IMR-90 (cell line): ENCODE measurements around the gene FUT9. TPM values are rescaled to one million over a fixed set of nuclear protein-coding genes. Genes with fewer than 3 reads are reported as not detected.

ENCODE experiments used
- ATAC-seq: fragments of 200-7000 bp; cut with Tn5 transposase; 2 replicates; pipeline ENCODE4 v1.9.1; 2020; ENCODE audit warnings: low read depth, mild to moderate bottlenecking, moderate library complexity
- BruUV-seq: library from RNA; stranded (reverse); fragments of 400-500 nt; replicated peaks from 2 replicates; lab custom pipeline; 2021; lab: Mats Ljungman, UMichigan
- CTCF ChIA-PET: fragments of 300-600 bp; formaldehyde crosslinking; extraction: SDS; loops from one replicate; lab custom pipeline; 2021; ENCODE audit warnings: antibody characterized with exemption; lab: Yijun Ruan, JAX
- POLR2A ChIA-PET: fragments of 300-600 bp; sonication (Branson Sonifier 250); formaldehyde crosslinking; loops from one replicate; lab custom pipeline; 2022; ENCODE audit warnings: antibody characterized with exemption; ENCODE audit not compliant: unreplicated experiment; lab: Charles Lee
- DNase-seq: peaks from one replicate; pipeline ENCODE4 v3.0.0; 2013
- H2AFZ ChIP-seq: replicated peaks from 2 replicates; pipeline ENCODE3; 2013; ENCODE audit warnings: low read length, mild to moderate bottlenecking; ENCODE audit not compliant: poor library complexity
- H2AK5ac ChIP-seq: 2 replicates; pipeline ENCODE4 v1.6.1; 2013; ENCODE audit warnings: low read depth, low read length, inconsistent platforms
- H2AK9ac ChIP-seq: replicated peaks from 2 replicates; pipeline ENCODE3; 2013; ENCODE audit warnings: mild to moderate bottlenecking, low read depth, low read length, moderate library complexity; ENCODE audit not compliant: poor library complexity
- H2BK120ac ChIP-seq: 2 replicates; pipeline ENCODE4 v1.6.1; 2013; ENCODE audit warnings: low read depth, low read length, inconsistent platforms
- H2BK15ac ChIP-seq: 3 replicates; pipeline ENCODE4 v1.6.1; 2013; ENCODE audit warnings: low read depth, low read length, inconsistent platforms
- H2BK20ac ChIP-seq: 2 replicates; pipeline ENCODE4 v1.6.1; 2013; ENCODE audit warnings: low read depth, mild to moderate bottlenecking, inconsistent platforms, low read length, moderate library complexity
- H2BK5ac ChIP-seq: 2 replicates; pipeline ENCODE4 v1.6.1; 2013; ENCODE audit warnings: mild to moderate bottlenecking, low read depth, low read length, inconsistent platforms; ENCODE audit not compliant: poor library complexity, severe bottlenecking
- H3K14ac ChIP-seq: replicated peaks from 2 replicates; pipeline ENCODE4 v1.6.1; 2013; ENCODE audit warnings: low read depth, low read length, inconsistent platforms
- H3K18ac ChIP-seq: 2 replicates; pipeline ENCODE4 v1.6.1; 2013; ENCODE audit warnings: low read depth, low read length, control low read depth
- H3K23ac ChIP-seq: 2 replicates; pipeline ENCODE4 v1.6.1; 2013; ENCODE audit warnings: low read depth, low read length, inconsistent platforms
- H3K27ac ChIP-seq: 2 replicates; pipeline ENCODE4 v1.5.1; 2013; ENCODE audit warnings: mild to moderate bottlenecking, control low read depth, low read length; ENCODE audit not compliant: insufficient read depth
- H3K27me3 ChIP-seq: 2 replicates; pipeline ENCODE4 v1.6.1; 2013; ENCODE audit warnings: low read length; ENCODE audit not compliant: control insufficient read depth, insufficient read depth
- H3K36me3 ChIP-seq: 2 replicates; pipeline ENCODE4 v1.6.1; 2013; ENCODE audit warnings: low read length, mixed read lengths; ENCODE audit not compliant: control insufficient read depth, insufficient read depth
- H3K4ac ChIP-seq: 2 replicates; pipeline ENCODE4 v1.6.1; 2013; ENCODE audit warnings: low read depth, low read length, inconsistent platforms
- H3K4me1 ChIP-seq: 2 replicates; pipeline ENCODE4 v1.6.1; 2013; ENCODE audit warnings: low read length, mixed read lengths; ENCODE audit not compliant: control insufficient read depth, insufficient read depth
- H3K4me2 ChIP-seq: 2 replicates; pipeline ENCODE4 v1.6.1; 2013; ENCODE audit warnings: low read depth, mild to moderate bottlenecking, control low read depth, low read length, moderate library complexity
- H3K4me3 ChIP-seq: 2 replicates; pipeline ENCODE4 v1.5.1; 2013; ENCODE audit warnings: low read depth, mild to moderate bottlenecking, control low read depth, low read length, moderate library complexity; ENCODE audit not compliant: insufficient read depth
- H3K56ac ChIP-seq: 2 replicates; pipeline ENCODE4 v1.6.1; 2013; ENCODE audit warnings: low read length, inconsistent platforms; ENCODE audit not compliant: insufficient read depth; ENCODE audit errors: extremely low read depth
- H3K79me1 ChIP-seq, 2 experiments: 2 replicates each; pipeline ENCODE4 v1.6.1; 2013; ENCODE audit warnings: low read length in 2 of 2, inconsistent platforms in 1 of 2, low read depth in 1 of 2
- H3K9ac ChIP-seq: 2 replicates; pipeline ENCODE4 v1.6.1; 2013; ENCODE audit warnings: low read depth, low read length, control low read depth
- H3K9me1 ChIP-seq: 2 replicates; pipeline ENCODE4 v1.6.1; 2013; ENCODE audit warnings: low read length, inconsistent platforms; ENCODE audit not compliant: insufficient read depth
- H3K9me3 ChIP-seq: 2 replicates; pipeline ENCODE4 v1.6.1; 2013; ENCODE audit warnings: low read length; ENCODE audit not compliant: control insufficient read depth, insufficient read depth
- H4K20me1 ChIP-seq: 2 replicates; pipeline ENCODE4 v1.6.1; 2013; ENCODE audit warnings: low read length, inconsistent platforms; ENCODE audit not compliant: insufficient read depth
- H4K5ac ChIP-seq: 2 replicates; pipeline ENCODE4 v1.6.1; 2013; ENCODE audit warnings: mild to moderate bottlenecking, low read depth, low read length, control low read depth
- H4K8ac ChIP-seq, 2 experiments: 2 replicates each; pipeline ENCODE4 v1.6.1; 2013; ENCODE audit warnings: low read depth in 2 of 2, low read length in 2 of 2, control low read depth in 1 of 2, inconsistent platforms in 1 of 2
- H4K91ac ChIP-seq: 2 replicates; pipeline ENCODE4 v1.6.1; 2013; ENCODE audit warnings: low read depth, low read length, inconsistent platforms; ENCODE audit not compliant: insufficient read depth
- BHLHE40 ChIP-seq: fragments of 150-350 bp; IDR thresholded peaks from 2 replicates; pipeline ENCODE4 v1.6.1; 2016; ENCODE audit warnings: mild to moderate bottlenecking, low read depth, low read length
- CHD1 ChIP-seq: IDR thresholded peaks from 2 replicates; pipeline ENCODE4 v1.6.1; 2012; ENCODE audit warnings: low read depth, low read length, improper control_type of control experiment
- MAFK ChIP-seq: IDR thresholded peaks from 2 replicates; pipeline ENCODE4 v1.6.1; 2012; ENCODE audit warnings: low read depth, low read length, improper control_type of control experiment
- RAD21 ChIP-seq: IDR thresholded peaks from 2 replicates; pipeline ENCODE4 v1.6.1; 2012; ENCODE audit warnings: low read length, improper control_type of control experiment
- SMC3 ChIP-seq: fragments of 150-350 bp; IDR thresholded peaks from 2 replicates; pipeline ENCODE4 v1.6.1; 2016; ENCODE audit warnings: low read depth, mild to moderate bottlenecking, antibody characterized with exemption, low read length, moderate library complexity
- USF2 ChIP-seq: fragments of 150-350 bp; IDR thresholded peaks from 2 replicates; pipeline ENCODE4 v1.6.1; 2017; ENCODE audit warnings: mild to moderate bottlenecking, antibody characterized with exemption, low read length, low read depth
- WGBS, 2 experiments: methylation state at CpG; one replicate each; pipeline versions ENCODE4 v1.1.5 to v1.1.7; 2013; ENCODE audit warnings: missing lambda C conversion rate in 2 of 2; ENCODE audit not compliant: insufficient read length in 1 of 2; ENCODE audit errors: extremely low coverage in 2 of 2; 5-methylcytosine and 5-hydroxymethylcytosine counted together
- dilution Hi-C: fragments of 300-500 bp; cut with HindIII; formaldehyde crosslinking; loops from one replicate; pipeline ENCODE4 v1.14.3; 2018; ENCODE audit warnings: low sequenced_read_pairs; ENCODE audit not compliant: unreplicated experiment
- in situ Hi-C: fragments of 300-500 bp; cut with MboI; formaldehyde crosslinking; loops from 3 replicates; pipeline ENCODE4 v1.14.3; 2019; ENCODE audit warnings: low sequenced_read_pairs, inconsistent platforms, mixed read lengths
- intact Hi-C: fragments of 100-400 bp; cut with micrococcal nuclease; formaldehyde crosslinking; loops from 2 replicates; pipeline ENCODE4 v1.10.0; 2022
- polyA plus RNA-seq, 3 experiments: library from polyadenylated mRNA; depleted of rRNA; stranded (reverse); fragments of >200 nt; gene quantifications; 2 replicates each; pipeline ENCODE4 v1.2.3, GENCODE V29; 2012; ENCODE audit warnings: low replicate concordance in 1 of 3
- total RNA-seq: library from RNA; depleted of rRNA; stranded (reverse); fragments of >200 nt; gene quantifications from 2 replicates; pipeline ENCODE4 v1.2.3, GENCODE V29; 2012

The FUT9 gene
- total and polyA plus RNA-seq, 2 of the 4 experiments (the other 2 are of a cell fraction), result under 0.01 TPM; not detected in 1

DNA sequence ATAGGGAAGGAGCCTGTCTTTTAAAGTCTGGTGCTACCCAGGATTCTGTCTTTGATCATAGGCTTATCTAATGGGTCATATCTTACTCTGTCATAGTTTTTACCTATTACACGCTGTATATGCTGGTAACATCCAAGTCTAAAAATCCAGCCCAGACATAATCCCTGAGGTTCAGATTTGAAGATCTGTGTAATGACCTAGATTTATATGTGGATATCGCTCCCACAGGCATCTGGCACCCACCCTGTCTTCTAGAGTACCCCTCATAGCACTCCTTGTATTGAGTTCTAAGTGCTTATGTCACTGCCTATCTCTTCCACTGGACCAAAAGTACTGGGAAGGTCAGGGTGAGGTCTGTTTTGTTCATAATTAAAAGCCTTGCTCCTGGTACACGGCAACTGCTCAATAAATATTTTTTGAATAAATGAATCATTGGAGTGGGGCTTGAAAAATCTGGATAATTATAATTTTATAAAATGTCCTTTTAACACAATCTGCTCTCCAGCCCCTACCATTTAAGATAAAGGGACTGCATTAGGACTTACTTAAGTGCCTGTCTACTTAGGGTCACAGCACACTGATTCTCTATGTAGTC is 136.4 kb downstream of the FUT9 start:
- H3K56ac ChIP-seq, result no peak overlapping the region
- H3K4me2 ChIP-seq, result no peak overlapping the region
- H2BK120ac ChIP-seq, result no peak overlapping the region
- no peak overlapping the region for H3K9ac ChIP-seq
- in situ Hi-C loops, result no loop called here
- H4K5ac ChIP-seq, result no peak overlapping the region
- H3K18ac ChIP-seq, result no peak overlapping the region
- no peak overlapping the region for H3K4ac ChIP-seq
- H2BK15ac ChIP-seq, result no peak overlapping the region
- ChIA-PET POLR2A (no interaction called here), CTCF (no interaction called here)
- H4K20me1 ChIP-seq, result no peaks in the 10 kb centered on the region
- H2AK9ac ChIP-seq, result no peak overlapping the region
- intact Hi-C loops, result no loop called here
- H2BK5ac ChIP-seq, result no peak overlapping the region
- no peaks in the 10 kb centered on the region for H3K36me3 ChIP-seq
- H3K27ac ChIP-seq, result no peak overlapping the region
- H3K27me3 ChIP-seq, result no peaks in the 10 kb centered on the region
- H2BK20ac ChIP-seq, result no peak overlapping the region
- H3K4me1 ChIP-seq, result no peaks in the 10 kb centered on the region
- dilution Hi-C loops, result no loop called here
- no CpG with 5 or more reads among the region's 3 CpGs for WGBS, 2 experiments
- H3K79me1 ChIP-seq, result no peaks in the 10 kb centered on the region
- no peak overlapping the region for H3K14ac ChIP-seq
- BruUV-seq, result no TSS peak
- no peak overlapping the region for H3K4me3 ChIP-seq
- H2AFZ ChIP-seq, result no peak overlapping the region
- H3K9me3 ChIP-seq, result peaks cover 6% of the 10 kb centered on the region; the same call in 1 of the 2 replicates
- no peak for DNase-seq
- H3K9me1 ChIP-seq, result no peaks in the 10 kb centered on the region
- H4K8ac ChIP-seq, result no peak overlapping the region
- no peak overlapping the region for H3K23ac ChIP-seq
- H4K91ac ChIP-seq, result no peak overlapping the region
- TF ChIP-seq CHD1 (no peak), RAD21 (no peak), USF2 (no peak), BHLHE40 (no peak), MAFK (no peak), SMC3 (no peak)
- no peak overlapping the region for H2AK5ac ChIP-seq
- no peak for ATAC-seq
